DND-41 (cell line): ENCODE measurements around the gene TMEM51.

ENCODE experiments used
- CTCF ChIP-seq: IDR thresholded peaks from 2 replicates; pipeline ENCODE4 v1.5.1; 2012; ENCODE audit warnings: borderline replicate concordance, low read length, moderate library complexity, mild to moderate bottlenecking; ENCODE audit not compliant: poor library complexity, severe bottlenecking; ENCODE audit errors: extremely low read depth
- EZH2 ChIP-seq: IDR thresholded peaks from 3 replicates; pipeline ENCODE4 v1.6.1; 2012; ENCODE audit warnings: borderline replicate concordance, low read depth, mild to moderate bottlenecking, moderate library complexity, low read length, inconsistent platforms; ENCODE audit not compliant: severe bottlenecking

DNA sequence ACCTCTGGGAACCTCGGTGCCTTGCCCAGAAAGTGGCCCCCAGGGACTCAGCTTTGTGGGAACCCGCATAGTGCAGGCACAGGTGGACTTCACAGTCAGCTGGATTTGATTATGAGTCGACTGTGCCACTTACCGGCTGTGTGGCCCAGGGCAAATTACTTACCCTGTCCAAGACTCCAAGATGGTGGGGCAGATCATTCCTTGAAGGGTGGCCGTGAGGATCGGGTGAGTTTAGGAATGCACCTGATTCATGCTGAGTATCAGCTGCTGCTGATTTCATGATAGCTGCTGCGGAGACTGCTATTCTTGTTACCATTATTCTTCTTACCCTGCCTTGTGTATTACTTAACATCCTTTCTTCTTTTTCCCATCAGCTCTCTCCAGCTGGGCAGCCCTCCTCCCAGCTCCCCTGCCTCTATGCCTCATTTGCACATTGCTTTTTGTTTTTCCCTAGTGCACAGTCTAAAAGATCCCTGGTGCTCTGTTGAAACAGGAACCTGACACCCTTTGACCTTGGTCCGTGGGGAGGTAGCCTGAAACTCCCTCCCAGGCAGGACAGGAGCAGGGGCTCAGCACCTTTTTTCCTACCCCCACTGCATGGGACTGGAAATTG lies 53.0 kb downstream of the TMEM51 start:
- no peak for TF ChIP-seq CTCF
- no peak for TF ChIP-seq EZH2
